A673 (cell line): ENCODE data around the gene FGD4. TPM values are rescaled to one million over a fixed set of nuclear protein-coding genes. Genes with fewer than 3 reads are reported as not detected.

ENCODE experiments used
- BruUV-seq: library from RNA; stranded (reverse); fragments of 400-500 nt; replicated peaks from 2 replicates; lab custom pipeline; 2021; lab: Mats Ljungman, UMichigan
- CTCF ChIA-PET: fragments of 300-600 bp; sonication (Branson Sonifier 250); formaldehyde crosslinking; loops from one replicate; lab custom pipeline; 2022; ENCODE audit warnings: antibody characterized with exemption; lab: Charles Lee
- POLR2A ChIA-PET: fragments of 300-600 bp; sonication (Branson Sonifier 250); formaldehyde crosslinking; loops from one replicate; lab custom pipeline; 2022; ENCODE audit warnings: antibody characterized with exemption; ENCODE audit not compliant: low non-redundant PET; lab: Charles Lee
- DNase-seq: peaks from one replicate; pipeline ENCODE4 v3.0.0-alpha.2; 2015; ENCODE audit warnings: low spot score
- H3K27ac ChIP-seq: fragments of 200-600 bp; sonication (generic); 2 replicates; pipeline ENCODE4 v1.5.1; 2016; ENCODE audit warnings: mixed run types, low read depth, mild to moderate bottlenecking, mixed read lengths, antibody characterized with exemption, low read length; ENCODE audit not compliant: poor library complexity, severe bottlenecking
- H3K27me3 ChIP-seq: fragments of 200-600 bp; sonication (generic); replicated peaks from 2 replicates; pipeline ENCODE4 v1.6.1; 2017; ENCODE audit warnings: mixed run types, low read depth, mild to moderate bottlenecking, mixed read lengths, antibody characterized with exemption, low read length; ENCODE audit not compliant: insufficient read depth, poor library complexity
- H3K36me3 ChIP-seq: fragments of 200-600 bp; sonication (generic); 2 replicates; pipeline ENCODE4 v1.6.1; 2016; ENCODE audit warnings: mixed run types, mild to moderate bottlenecking, mixed read lengths, antibody characterized with exemption, low read length; ENCODE audit not compliant: insufficient read depth, poor library complexity, severe bottlenecking
- H3K4me1 ChIP-seq: fragments of 200-600 bp; sonication (generic); 2 replicates; pipeline ENCODE4 v1.6.1; 2017; ENCODE audit warnings: mixed run types, mild to moderate bottlenecking, mixed read lengths, antibody characterized with exemption, low read length; ENCODE audit not compliant: insufficient read depth, poor library complexity, severe bottlenecking
- H3K4me3 ChIP-seq: fragments of 200-600 bp; sonication (generic); 2 replicates; pipeline ENCODE4 v1.5.1; 2016; ENCODE audit warnings: low read depth, mixed run types, mild to moderate bottlenecking, mixed read lengths, low read length; ENCODE audit not compliant: poor library complexity, severe bottlenecking
- H3K9me3 ChIP-seq: fragments of 200-600 bp; sonication (generic); 2 replicates; pipeline ENCODE4 v1.6.1; 2016; ENCODE audit warnings: mixed run types, low read depth, mild to moderate bottlenecking, mixed read lengths, antibody characterized with exemption, low read length; ENCODE audit not compliant: poor library complexity, severe bottlenecking
- EZH2 ChIP-seq: fragments of 200-600 bp; sonication (generic); IDR thresholded peaks from 2 replicates; pipeline ENCODE4 v1.6.1; 2017; ENCODE audit warnings: borderline replicate concordance, low read depth, mild to moderate bottlenecking, mixed read lengths, antibody characterized with exemption, low read length; ENCODE audit not compliant: poor library complexity, severe bottlenecking
- intact Hi-C: fragments of 100-400 bp; cut with micrococcal nuclease; formaldehyde crosslinking; loops from one replicate; pipeline ENCODE4 v1.10.0; 2022; ENCODE audit not compliant: unreplicated experiment
- total RNA-seq: library from RNA; stranded (reverse); gene quantifications from 2 replicates; pipeline ENCODE4 v1.2.3, GENCODE V29; 2021
- TF ChIP-seq, protein P1 (sequence below): fragments of 300-800, 200-600 bp; sonication (generic); conservative IDR thresholded peaks from 2 replicates; pipeline ENCODE4 v1.5.1; 2017; ENCODE audit warnings: low read depth, mild to moderate bottlenecking, antibody characterized with exemption, low read length, moderate library complexity, mixed read lengths

The FGD4 gene
- total RNA-seq, 1 experiment from 2014 or later = 21.5 TPM

DNA sequence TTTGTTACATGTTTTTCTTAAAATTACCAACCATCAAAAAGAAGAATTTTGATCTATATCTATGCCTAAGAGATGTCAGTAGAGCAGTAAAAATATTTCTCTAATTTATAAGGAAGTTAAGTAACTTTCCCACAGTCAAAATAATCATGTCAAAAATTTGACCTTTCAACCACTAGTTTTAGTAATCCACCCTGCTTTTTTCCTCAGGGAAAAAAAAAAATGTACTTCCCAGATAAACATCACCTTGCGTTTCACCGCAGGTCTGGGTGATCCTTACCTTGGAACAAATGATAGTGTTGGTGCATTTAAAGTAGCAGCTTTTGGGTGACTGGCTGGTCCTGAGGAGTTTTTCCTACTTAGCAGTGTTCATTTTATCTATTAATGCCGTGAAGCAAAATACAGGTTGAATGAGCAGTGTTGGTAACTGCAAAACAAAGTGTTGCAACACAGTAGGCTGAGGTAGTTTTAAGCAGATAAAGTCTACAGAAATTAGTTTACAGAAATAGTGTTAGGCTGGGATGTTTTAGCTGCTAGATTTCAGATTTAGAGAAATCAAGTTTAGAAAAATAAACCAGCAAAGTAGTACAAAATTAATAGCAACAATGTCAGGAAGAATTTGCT is 142.5 kb downstream of the FGD4 start:
- TF ChIP-seq, protein P1, sequence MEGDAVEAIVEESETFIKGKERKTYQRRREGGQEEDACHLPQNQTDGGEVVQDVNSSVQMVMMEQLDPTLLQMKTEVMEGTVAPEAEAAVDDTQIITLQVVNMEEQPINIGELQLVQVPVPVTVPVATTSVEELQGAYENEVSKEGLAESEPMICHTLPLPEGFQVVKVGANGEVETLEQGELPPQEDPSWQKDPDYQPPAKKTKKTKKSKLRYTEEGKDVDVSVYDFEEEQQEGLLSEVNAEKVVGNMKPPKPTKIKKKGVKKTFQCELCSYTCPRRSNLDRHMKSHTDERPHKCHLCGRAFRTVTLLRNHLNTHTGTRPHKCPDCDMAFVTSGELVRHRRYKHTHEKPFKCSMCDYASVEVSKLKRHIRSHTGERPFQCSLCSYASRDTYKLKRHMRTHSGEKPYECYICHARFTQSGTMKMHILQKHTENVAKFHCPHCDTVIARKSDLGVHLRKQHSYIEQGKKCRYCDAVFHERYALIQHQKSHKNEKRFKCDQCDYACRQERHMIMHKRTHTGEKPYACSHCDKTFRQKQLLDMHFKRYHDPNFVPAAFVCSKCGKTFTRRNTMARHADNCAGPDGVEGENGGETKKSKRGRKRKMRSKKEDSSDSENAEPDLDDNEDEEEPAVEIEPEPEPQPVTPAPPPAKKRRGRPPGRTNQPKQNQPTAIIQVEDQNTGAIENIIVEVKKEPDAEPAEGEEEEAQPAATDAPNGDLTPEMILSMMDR = no peak
- no peak for TF ChIP-seq EZH2

DNA sequence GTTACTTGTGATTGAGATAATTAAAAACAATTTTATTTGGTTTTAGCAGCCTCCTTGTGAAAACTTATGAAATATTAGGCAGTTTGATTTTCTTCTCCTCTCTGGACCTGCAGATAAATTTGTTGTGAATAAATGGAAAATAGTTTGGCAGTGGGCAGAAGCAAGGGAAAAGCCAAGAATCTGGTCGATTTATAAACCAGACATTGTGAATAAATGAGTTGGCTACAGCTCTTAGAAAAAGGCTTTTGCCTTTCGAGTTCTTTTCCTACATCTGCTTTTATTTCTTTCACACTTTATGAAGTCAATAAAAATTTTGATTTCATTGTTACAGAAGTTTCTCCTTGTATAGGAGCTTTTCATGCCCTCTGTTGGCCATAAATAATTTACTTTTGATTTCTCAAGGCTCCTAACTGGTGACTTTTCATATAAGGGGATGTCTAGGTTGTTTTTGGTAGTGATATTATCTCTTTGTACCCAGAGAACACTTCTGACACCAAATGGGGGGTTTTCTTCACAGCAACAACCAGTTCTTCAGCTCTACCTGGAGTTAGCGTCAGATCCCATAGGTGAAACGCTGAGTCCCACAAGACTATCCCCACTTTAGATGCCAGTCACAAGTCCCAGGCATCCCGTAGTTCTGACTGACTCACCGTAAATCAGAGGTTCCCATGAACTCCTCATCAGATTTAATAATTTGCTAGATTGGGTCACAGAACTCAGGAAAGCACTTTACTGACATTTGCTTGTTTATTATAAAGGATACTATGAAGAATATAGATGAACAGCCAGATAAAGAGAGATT is 143.3 kb downstream of the FGD4 start:
- Histone ChIP-seq H3K4me3 (no peak overlapping the region), H3K36me3 (no peaks in the 10 kb centered on the region), H3K27me3 (no peaks in the 10 kb centered on the region), H3K4me1 (peaks cover 44% of the 10 kb centered on the region), H3K27ac (peak overlapping the region; percentile 8), H3K9me3 (no peaks in the 10 kb centered on the region)
- CTCF ChIA-PET = no interaction called here
- DNase-seq = no peak
- no peak for TF ChIP-seq EZH2
- TF ChIP-seq, protein P1 = no peak; the same call in 1 of the 2 replicates
- intact Hi-C loops = no loop called here
- no TSS peak for BruUV-seq
- POLR2A ChIA-PET = no interaction called here

More for the DNA sequence above, 142.5 kb downstream of the FGD4 start:
- no TSS peak for BruUV-seq
- peak overlapping the region; percentile 8 for H3K27ac ChIP-seq
- H3K4me3 ChIP-seq = no peak overlapping the region
- H3K36me3 ChIP-seq = no peaks in the 10 kb centered on the region
- ChIA-PET CTCF (no interaction called here), POLR2A (no interaction called here)
- no peaks in the 10 kb centered on the region for H3K9me3 ChIP-seq
- intact Hi-C loops = no loop called here
- no peaks in the 10 kb centered on the region for H3K27me3 ChIP-seq
- no peak for DNase-seq
- peaks cover 39% of the 10 kb centered on the region for H3K4me1 ChIP-seq

- Histone ChIP-seq H3K27me3 (no peaks in the 10 kb centered on the region), H3K4me1 (peaks cover 64% of the 10 kb centered on the region), H3K27ac (peak overlapping the region; percentile 9), H3K9me3 (no peaks in the 10 kb centered on the region), H3K4me3 (no peak overlapping the region), H3K36me3 (no peaks in the 10 kb centered on the region)
- intact Hi-C loops = no loop called here
- no peak for TF ChIP-seq EZH2
- TF ChIP-seq, protein P1 = no peak
- no TSS peak for BruUV-seq
- no peak for DNase-seq
- ChIA-PET CTCF (interaction anchor here (0.7 kb wide), 1 partner anchor 23 kb away, joined by 4 read pairs; no protein-coding TSS in a partner anchor), POLR2A (interaction anchor here (0.6 kb wide), 1 partner anchor 103 kb away, joined by 3 read pairs; no protein-coding TSS in a partner anchor)
Observed at GRCh38 chr12:32544893-32545292, 145.5 kb downstream of the FGD4 start.
